Suprapubic skin (tissue), 4 donors: Measurements from ENCODE around the gene AEBP1.

Experiments used
- POLR2A ChIP-seq, 2 donors: fragments of 450-650 bp; IDR thresholded peaks; one replicate each; pipeline ENCODE4 v1.6.1; 2017; ENCODE audit warnings: antibody characterized with exemption in 2 of 2, mild to moderate bottlenecking in 2 of 2, moderate library complexity in 2 of 2
- POLR2AphosphoS5 ChIP-seq, 3 donors: sonication (generic); formaldehyde crosslinking; IDR thresholded peaks; one replicate each; pipeline ENCODE4 v1.6.1; 2017; ENCODE audit warnings: antibody characterized with exemption in 3 of 3
- TF ChIP-seq, protein P1 (sequence below), 2 donors: fragments of 200-600 bp in 1 of 2; fragments of 450-650 bp in 1 of 2; sonication (generic) in 1 of 2; IDR thresholded peaks; one replicate each; pipeline ENCODE4 v1.5.1; 2016 to 2019; ENCODE audit warnings: antibody characterized with exemption in 2 of 2, mild to moderate bottlenecking in 1 of 2, moderate library complexity in 1 of 2

DNA sequence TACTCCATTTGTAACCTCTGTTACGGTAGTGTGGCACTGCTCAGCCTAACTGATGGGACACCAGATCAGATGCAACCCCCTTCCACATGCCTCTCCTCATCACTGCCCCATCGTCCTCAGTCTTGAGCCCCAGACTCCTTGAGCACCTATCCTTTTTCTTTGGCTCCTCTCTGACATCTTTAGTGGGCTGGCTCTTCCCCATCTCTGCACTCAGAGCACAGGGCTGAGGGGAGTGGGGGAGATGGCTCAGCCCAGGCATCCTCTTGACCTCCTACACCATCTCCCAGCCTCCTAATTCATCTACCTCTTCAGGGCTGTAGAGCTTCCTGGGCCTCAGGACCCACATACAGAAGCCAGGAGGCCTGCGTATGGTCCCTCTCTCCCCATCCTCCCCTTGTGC, 20.3 kb upstream of the AEBP1 start:
- TF ChIP-seq, protein P1, sequence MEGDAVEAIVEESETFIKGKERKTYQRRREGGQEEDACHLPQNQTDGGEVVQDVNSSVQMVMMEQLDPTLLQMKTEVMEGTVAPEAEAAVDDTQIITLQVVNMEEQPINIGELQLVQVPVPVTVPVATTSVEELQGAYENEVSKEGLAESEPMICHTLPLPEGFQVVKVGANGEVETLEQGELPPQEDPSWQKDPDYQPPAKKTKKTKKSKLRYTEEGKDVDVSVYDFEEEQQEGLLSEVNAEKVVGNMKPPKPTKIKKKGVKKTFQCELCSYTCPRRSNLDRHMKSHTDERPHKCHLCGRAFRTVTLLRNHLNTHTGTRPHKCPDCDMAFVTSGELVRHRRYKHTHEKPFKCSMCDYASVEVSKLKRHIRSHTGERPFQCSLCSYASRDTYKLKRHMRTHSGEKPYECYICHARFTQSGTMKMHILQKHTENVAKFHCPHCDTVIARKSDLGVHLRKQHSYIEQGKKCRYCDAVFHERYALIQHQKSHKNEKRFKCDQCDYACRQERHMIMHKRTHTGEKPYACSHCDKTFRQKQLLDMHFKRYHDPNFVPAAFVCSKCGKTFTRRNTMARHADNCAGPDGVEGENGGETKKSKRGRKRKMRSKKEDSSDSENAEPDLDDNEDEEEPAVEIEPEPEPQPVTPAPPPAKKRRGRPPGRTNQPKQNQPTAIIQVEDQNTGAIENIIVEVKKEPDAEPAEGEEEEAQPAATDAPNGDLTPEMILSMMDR (IDR thresholded peaks at IDR 0.05) = no peak
- TF ChIP-seq POLR2A (IDR thresholded peaks at IDR 0.05) (no peak), POLR2AphosphoS5 (IDR thresholded peaks at IDR 0.05) (no peak)
